Loucy (cell line): Measurements from ENCODE around the gene KCNK7.

Experiments
- H2AFZ ChIP-seq: fragments of 200-600 bp; sonication (generic); 2 replicates; pipeline ENCODE4 v1.6.0; 2016; ENCODE audit warnings: antibody characterized with exemption, mild to moderate bottlenecking, low read length, moderate library complexity
- H3F3A ChIP-seq: fragments of 200-600 bp; 2 replicates; pipeline ENCODE4 v1.6.0; 2016; ENCODE audit warnings: antibody characterized with exemption, low read depth, mild to moderate bottlenecking
- H3K27me3 ChIP-seq: fragments of 200-600 bp; sonication (generic); 2 replicates; pipeline ENCODE4 v1.6.1; 2014; ENCODE audit warnings: low read length, mild to moderate bottlenecking; ENCODE audit not compliant: insufficient read depth, poor library complexity, severe bottlenecking
- H3K36me3 ChIP-seq: fragments of 200-600 bp; sonication (generic); 2 replicates; pipeline ENCODE4 v1.6.1; 2016; ENCODE audit warnings: low read length; ENCODE audit not compliant: insufficient read depth
- H3K4me1 ChIP-seq: fragments of 200-600 bp; sonication (generic); 2 replicates; pipeline ENCODE4 v1.5.1; 2014; ENCODE audit warnings: low read length, mild to moderate bottlenecking; ENCODE audit not compliant: insufficient read depth, poor library complexity, severe bottlenecking
- H3K4me2 ChIP-seq: fragments of 200-600 bp; sonication (generic); 2 replicates; pipeline ENCODE4 v1.6.0; 2014; ENCODE audit warnings: antibody characterized with exemption, low read length, low read depth, mild to moderate bottlenecking; ENCODE audit not compliant: poor library complexity, severe bottlenecking
- H3K4me3 ChIP-seq: fragments of 200-600 bp; sonication (generic); 2 replicates; pipeline ENCODE4 v1.5.1; 2014; ENCODE audit warnings: low read length, mild to moderate bottlenecking, mixed read lengths; ENCODE audit not compliant: poor library complexity, severe bottlenecking
- H3K79me2 ChIP-seq: fragments of 200-600 bp; sonication (generic); 2 replicates; pipeline ENCODE4 v1.6.1; 2014; ENCODE audit warnings: low read length; ENCODE audit not compliant: insufficient read depth
- H3K9ac ChIP-seq: fragments of 200-600 bp; sonication (generic); 2 replicates; pipeline ENCODE4 v1.6.0; 2014; ENCODE audit warnings: mild to moderate bottlenecking, low read depth, low read length, moderate library complexity; ENCODE audit not compliant: poor library complexity, severe bottlenecking
- H3K9me2 ChIP-seq: fragments of 200-600 bp; sonication (generic); replicated peaks from 2 replicates; pipeline ENCODE4 v1.6.1; 2016; ENCODE audit warnings: low read depth, low read length, mixed read lengths
- H3K9me3 ChIP-seq: fragments of 200-600 bp; sonication (generic); 2 replicates; pipeline ENCODE4 v1.6.1; 2014; ENCODE audit warnings: mild to moderate bottlenecking, antibody characterized with exemption, low read length, low read depth; ENCODE audit not compliant: insufficient read depth
- H4K20me1 ChIP-seq: fragments of 200-600 bp; sonication (generic); 2 replicates; pipeline ENCODE4 v1.6.0; 2014; ENCODE audit warnings: antibody characterized with exemption, low read length, mild to moderate bottlenecking; ENCODE audit not compliant: insufficient read depth, poor library complexity, severe bottlenecking
- CTCF ChIP-seq: fragments of 200-600 bp; sonication (generic); conservative IDR thresholded peaks from 2 replicates; pipeline ENCODE4 v1.5.1; 2014; ENCODE audit warnings: mild to moderate bottlenecking, antibody characterized with exemption, low read length
- EZH2phosphoT487 ChIP-seq: fragments of 200-600 bp; IDR thresholded peaks from 2 replicates; pipeline ENCODE4 v1.6.1; 2018; ENCODE audit warnings: antibody characterized with exemption, mild to moderate bottlenecking, moderate library complexity, borderline replicate concordance

The KCNK7 gene

GRCh38 chr11:65558930-65559509 lies 36.6 kb downstream of the KCNK7 start:
- H3K4me2 ChIP-seq, result no peak overlapping the region
- no peak overlapping the region for H3K9ac ChIP-seq
- no peak overlapping the region for H2AFZ ChIP-seq
- TF ChIP-seq CTCF (no peak), EZH2phosphoT487 (no peak)
- no peaks in the 10 kb centered on the region for H3K27me3 ChIP-seq
- H3K4me1 ChIP-seq, result peaks cover 15% of the 10 kb centered on the region
- H3F3A ChIP-seq, result no peaks in the 10 kb centered on the region
- no peaks in the 10 kb centered on the region for H3K36me3 ChIP-seq
- H3K79me2 ChIP-seq, result no peaks in the 10 kb centered on the region
- no peak overlapping the region for H3K4me3 ChIP-seq
- H3K9me2 ChIP-seq, result no peaks in the 10 kb centered on the region
- no peaks in the 10 kb centered on the region for H4K20me1 ChIP-seq
- H3K9me3 ChIP-seq, result no peaks in the 10 kb centered on the region

GRCh38 chr11:65558002-65558929 lies 37.3 kb downstream of the KCNK7 start, which contains the start of gene LTBP3:
LTBP3 (minus strand) TSS chr11:65558359; CDS start chr11:65557959, 400 bp downstream.
- Histone ChIP-seq H3K9me2 (no peaks in the 10 kb centered on the region), H3K9me3 (no peaks in the 10 kb centered on the region), H3K4me1 (peaks cover 22% of the 10 kb centered on the region), H3K79me2 (no peaks in the 10 kb centered on the region), H4K20me1 (no peaks in the 10 kb centered on the region), H3K27me3 (no peaks in the 10 kb centered on the region), H3F3A (no peaks in the 10 kb centered on the region), H2AFZ (no peak within 1 kb of the TSS), H3K4me2 (no peak within 1 kb of the TSS), H3K36me3 (no peaks in the 10 kb centered on the region), H3K9ac (no peak within 1 kb of the TSS), H3K4me3 (no peak within 1 kb of the TSS)
- TF ChIP-seq EZH2phosphoT487, result no peak
- no peak for TF ChIP-seq CTCF

GRCh38 chr11:65557280-65558001 lies 38.2 kb downstream of the KCNK7 start:
- no peak overlapping the region for H2AFZ ChIP-seq
- H3K4me3 ChIP-seq, result no peak overlapping the region
- H3K4me2 ChIP-seq, result no peak overlapping the region
- H3K4me1 ChIP-seq, result peaks cover 30% of the 10 kb centered on the region
- no peaks in the 10 kb centered on the region for H4K20me1 ChIP-seq
- no peaks in the 10 kb centered on the region for H3K36me3 ChIP-seq
- no peaks in the 10 kb centered on the region for H3F3A ChIP-seq
- H3K27me3 ChIP-seq, result no peaks in the 10 kb centered on the region
- no peaks in the 10 kb centered on the region for H3K9me3 ChIP-seq
- no peak for TF ChIP-seq CTCF
- no peaks in the 10 kb centered on the region for H3K79me2 ChIP-seq
- no peak overlapping the region for H3K9ac ChIP-seq
- H3K9me2 ChIP-seq, result no peaks in the 10 kb centered on the region
